GM19351 (cell line): ENCODE measurements around the gene PDLIM5.

Experiments
- ATAC-seq: cut with Tn5 transposase; IDR thresholded peaks from one replicate; pipeline ENCODE4 v1.9.1; 2021; ENCODE audit warnings: mild to moderate bottlenecking, moderate library complexity; ENCODE audit not compliant: unreplicated experiment

The PDLIM5 gene

DNA sequence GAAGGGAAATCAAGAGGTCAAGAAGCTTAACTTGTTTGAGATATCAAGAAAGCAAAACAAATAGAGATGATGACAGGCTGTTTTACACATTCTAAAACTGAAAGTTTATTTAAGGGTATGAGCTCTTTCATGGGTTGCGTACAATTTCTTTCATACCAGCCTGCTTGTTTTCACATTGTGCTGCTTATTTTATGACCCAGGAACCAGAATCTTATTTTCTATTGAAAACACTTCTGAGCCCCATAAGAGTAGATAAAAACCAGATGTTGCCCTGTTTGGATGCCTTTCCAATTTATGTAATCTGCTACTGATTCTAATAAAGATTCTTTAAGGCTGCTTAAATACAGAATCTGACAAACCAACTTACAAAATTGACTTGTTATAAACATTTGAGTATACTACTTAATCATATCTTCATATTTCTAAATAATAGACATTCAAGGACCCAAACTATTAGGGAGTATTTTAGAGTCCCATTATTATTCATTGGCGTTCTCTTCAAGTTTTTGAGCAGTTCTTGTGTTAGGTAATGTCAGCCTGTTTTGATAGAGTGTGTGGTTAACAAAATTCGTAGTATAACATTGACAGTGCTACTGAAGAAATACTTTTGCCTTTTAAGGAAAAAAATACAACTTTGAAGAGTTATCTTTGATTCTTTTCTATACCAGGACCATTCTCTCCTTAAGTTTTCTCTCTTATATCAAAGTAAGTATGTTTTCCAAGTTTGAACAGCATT lies 74.4 kb downstream of the PDLIM5 start:
- peak; percentile 80 for ATAC-seq

- ATAC-seq, result no peak
Observed at GRCh38 chr4:94527556-94528233, 76.0 kb downstream of the PDLIM5 start.

- no peak for ATAC-seq
Observed at GRCh38 chr4:94528792-94529451, 77.2 kb downstream of the PDLIM5 start.

DNA sequence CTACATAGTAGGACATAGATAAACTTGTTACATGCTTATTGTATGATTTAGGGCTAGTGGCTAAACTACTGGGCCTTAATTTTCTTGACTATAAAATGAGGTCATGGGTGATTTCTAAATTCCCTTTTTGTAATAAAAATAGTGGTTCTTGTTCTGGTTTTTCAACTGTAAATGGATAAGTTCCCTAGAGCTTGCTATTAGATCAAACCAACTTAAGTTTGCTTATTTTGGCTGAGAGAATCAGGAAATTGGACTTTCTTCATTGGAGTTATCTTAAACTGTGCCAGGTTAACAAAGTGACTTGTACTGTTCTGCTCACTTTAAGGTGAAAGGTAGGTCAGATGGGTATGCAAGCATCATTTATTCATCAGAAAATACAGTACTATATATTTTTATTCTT lies 78.3 kb downstream of the PDLIM5 start:
- ATAC-seq, result no peak

DNA sequence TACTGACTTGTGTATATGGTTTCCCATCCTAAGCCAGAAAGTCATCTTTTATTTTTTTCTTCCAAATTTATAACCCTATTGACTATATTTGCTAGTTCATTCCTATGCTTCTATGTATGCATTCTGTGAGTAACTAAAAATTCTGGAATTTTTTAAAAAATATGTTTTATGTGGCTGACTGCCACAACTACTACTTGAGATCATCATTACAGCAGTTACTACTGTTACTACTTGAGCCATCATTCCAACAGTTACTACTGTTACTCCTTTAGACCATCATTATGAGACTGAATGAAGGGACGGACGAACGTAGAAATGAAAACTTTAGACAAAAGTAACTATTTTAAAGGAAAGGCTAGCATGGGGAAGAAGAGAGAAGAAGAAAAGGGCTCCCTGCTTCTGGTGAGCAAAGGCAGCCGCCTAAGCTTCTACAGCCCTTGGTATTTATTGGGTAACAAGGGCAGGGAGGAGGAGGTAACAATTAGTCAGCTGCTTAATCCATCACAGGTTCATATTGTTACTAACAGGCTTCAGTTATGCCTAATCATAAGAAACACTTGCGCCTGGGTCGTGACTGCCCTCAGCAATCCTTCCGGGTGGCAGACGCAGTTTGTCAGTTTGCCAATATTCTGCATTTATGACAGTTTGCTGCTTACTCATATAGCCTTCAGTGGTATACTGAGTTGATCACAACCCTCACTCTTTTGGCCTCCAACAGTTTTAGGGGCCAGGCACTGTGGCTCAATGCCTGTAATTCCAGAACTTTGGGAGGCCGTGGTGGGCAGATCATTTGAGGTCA lies 80.4 kb downstream of the PDLIM5 start:
- ATAC-seq, result no peak

- ATAC-seq, result no peak
Observed at GRCh38 chr4:94533405-94534223, 81.9 kb downstream of the PDLIM5 start.

DNA sequence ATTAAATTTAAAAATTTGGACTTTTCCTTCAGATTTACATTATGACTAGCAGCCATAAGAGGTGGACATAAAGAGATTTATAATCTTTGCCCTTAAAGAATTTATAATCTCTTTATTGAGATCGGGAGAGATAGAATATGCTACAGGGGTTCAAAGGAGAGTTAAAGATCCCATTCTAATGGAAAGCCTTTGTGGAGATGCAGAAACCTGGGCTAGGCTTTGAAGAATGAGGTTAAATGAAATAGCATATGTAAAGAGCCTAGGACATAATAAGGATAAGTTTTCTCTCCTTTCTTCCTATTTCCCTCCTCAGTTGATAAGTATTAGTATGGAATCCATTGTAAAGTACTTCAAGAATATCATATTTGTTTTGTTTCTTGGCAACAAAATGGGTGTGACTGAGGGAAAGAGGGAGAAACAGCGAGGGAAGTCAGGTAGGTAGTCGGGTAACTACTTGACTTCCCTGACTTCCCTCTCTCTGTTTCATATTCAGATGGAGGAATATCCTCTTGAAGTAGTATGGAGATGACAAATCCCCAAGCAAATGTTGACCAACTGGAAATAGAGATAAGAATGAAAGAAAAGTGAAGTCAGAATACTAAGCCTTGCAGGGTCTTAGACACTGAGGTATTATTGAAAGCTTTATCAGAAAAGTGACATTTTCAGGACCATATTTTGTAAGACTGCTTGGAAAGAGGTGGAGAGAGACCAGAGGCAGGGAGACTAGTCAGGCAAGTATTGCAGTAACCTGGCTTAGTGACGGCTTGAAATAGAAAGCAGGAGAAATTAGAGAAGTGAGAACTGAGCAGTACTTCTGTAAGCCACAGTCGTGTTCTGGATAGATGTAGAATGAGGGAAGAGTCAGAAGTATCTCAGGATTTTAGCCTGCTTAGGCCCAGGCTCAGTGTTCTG lies 82.9 kb downstream of the PDLIM5 start:
- peak; percentile 95 for ATAC-seq

- no peak for ATAC-seq
Observed at GRCh38 chr4:94536049-94536448, 84.3 kb downstream of the PDLIM5 start.

- ATAC-seq, result no peak
Observed at GRCh38 chr4:94536649-94537469, 85.1 kb downstream of the PDLIM5 start.

DNA sequence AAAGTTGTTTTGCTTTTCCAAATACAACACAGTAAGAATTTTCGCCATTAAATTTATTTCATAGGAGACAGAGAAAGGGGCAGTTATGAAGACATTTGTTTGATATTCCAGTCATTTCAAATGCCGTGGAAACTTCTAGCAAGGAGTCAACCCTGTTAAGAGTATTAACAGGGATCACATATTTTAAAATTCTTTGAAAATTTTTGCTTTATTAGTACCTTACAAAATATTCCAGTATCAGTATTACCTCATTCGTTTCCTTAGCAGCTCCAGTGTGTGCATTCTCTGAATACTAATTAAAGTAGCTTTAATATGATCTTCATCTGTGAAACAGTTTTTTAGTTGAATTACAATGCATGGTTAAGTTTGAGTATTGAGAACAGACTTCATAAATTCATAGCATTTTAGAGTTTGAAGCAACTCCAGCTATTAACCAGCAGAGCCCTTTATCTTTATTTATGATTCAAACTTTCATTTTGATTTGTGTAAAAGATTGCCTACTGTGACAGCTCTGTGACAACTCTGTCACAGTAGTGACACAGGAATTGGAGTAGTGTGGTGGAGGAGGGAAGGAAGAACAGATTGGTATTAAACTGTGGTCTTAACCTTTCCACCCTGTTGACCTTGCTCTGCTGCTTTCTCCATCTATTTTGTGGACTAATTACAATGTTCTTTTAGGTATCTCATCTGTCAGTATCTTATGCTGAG lies 86.3 kb downstream of the PDLIM5 start:
- no peak for ATAC-seq

- no peak for ATAC-seq
Observed at GRCh38 chr4:94540476-94540875, 88.7 kb downstream of the PDLIM5 start.

DNA sequence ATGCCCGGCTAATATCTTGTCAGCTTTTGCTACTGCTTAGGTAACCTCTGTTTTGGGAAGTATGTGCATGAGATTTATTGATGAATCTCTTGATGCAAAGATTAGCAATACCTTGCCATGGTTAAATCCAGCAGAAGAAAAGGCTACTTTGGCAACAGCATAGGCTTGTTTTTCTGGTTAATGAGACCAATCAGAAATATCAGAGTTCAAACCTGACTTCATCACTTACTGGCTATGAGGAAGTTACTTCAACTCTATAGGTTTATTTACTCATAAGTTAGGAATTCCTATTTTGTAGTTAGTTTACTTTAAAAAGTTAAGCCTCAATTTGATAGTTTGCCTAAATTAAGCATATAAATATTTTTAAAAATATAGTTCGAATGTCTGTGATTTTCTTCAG lies 93.1 kb downstream of the PDLIM5 start:
- no peak for ATAC-seq

GRCh38 chr4:94545296-94545695 lies 93.6 kb downstream of the PDLIM5 start:
- no peak for ATAC-seq

- no peak for ATAC-seq
Observed at GRCh38 chr4:94546949-94547348, 95.2 kb downstream of the PDLIM5 start.

DNA sequence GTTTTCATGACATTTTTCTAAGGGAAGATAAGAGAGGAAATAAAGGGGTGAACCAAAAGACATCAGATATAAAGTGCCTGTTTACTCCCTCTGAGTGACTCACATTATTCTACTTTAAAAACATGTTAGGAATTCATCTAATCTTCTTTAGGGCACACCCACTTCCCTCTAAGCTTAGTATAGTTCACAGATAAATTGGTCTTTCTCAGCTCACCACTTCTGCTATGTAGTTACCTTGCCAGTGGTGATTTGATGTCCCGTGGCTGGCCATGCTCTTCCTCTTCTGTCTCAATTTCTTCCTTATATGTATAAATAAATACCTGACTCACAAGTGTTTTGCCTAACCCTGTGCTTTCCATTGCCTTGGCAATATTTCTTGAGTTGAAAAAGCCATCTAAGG lies 96.8 kb downstream of the PDLIM5 start:
- no peak for ATAC-seq

- ATAC-seq, result no peak
Observed at GRCh38 chr4:94550352-94550751, 98.6 kb downstream of the PDLIM5 start.

DNA sequence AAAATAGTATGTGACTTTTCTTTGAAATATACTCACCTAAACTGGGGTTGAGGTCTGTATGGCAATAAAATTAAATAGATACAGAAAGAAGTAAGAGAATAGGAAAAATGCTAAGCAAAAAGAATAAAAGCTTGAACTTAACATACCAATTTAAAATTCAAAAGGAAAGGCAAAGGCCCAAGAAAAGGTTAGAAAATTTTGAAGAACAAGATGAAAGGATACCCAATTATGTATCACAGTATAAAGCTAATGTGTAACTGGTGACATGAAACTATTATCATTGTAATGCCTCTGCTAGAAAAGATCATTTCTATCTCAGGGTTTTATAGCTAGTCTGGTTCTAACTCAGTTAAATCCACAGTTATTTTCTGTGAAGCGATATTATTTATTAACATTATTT lies 99.1 kb downstream of the PDLIM5 start:
- no peak for ATAC-seq
